ENCODE results near the gene ANKRD13D. TPM values are rescaled to one million over a fixed set of nuclear protein-coding genes. Genes with fewer than 3 reads are reported as not detected.
A peak's percentile ranks its signal among the peaks of the same experiment; 100 is the strongest.

The ANKRD13D gene
- polyA plus RNA-seq, 1 of the 3 experiments (the other 2 are of a cell fraction): 50.2 TPM

GRCh38 chr11:67262731-67263675, 26.1 kb upstream of the ANKRD13D start (continued):
- TF ChIP-seq, protein P1, sequence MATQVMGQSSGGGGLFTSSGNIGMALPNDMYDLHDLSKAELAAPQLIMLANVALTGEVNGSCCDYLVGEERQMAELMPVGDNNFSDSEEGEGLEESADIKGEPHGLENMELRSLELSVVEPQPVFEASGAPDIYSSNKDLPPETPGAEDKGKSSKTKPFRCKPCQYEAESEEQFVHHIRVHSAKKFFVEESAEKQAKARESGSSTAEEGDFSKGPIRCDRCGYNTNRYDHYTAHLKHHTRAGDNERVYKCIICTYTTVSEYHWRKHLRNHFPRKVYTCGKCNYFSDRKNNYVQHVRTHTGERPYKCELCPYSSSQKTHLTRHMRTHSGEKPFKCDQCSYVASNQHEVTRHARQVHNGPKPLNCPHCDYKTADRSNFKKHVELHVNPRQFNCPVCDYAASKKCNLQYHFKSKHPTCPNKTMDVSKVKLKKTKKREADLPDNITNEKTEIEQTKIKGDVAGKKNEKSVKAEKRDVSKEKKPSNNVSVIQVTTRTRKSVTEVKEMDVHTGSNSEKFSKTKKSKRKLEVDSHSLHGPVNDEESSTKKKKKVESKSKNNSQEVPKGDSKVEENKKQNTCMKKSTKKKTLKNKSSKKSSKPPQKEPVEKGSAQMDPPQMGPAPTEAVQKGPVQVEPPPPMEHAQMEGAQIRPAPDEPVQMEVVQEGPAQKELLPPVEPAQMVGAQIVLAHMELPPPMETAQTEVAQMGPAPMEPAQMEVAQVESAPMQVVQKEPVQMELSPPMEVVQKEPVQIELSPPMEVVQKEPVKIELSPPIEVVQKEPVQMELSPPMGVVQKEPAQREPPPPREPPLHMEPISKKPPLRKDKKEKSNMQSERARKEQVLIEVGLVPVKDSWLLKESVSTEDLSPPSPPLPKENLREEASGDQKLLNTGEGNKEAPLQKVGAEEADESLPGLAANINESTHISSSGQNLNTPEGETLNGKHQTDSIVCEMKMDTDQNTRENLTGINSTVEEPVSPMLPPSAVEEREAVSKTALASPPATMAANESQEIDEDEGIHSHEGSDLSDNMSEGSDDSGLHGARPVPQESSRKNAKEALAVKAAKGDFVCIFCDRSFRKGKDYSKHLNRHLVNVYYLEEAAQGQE (IDR thresholded peaks at IDR 0.05; ENCODE audit: low read depth, low read length): 0 out of 2 replicates have a peak, but pooled peaks have one; percentile 32
- TF ChIP-seq NFIC (IDR thresholded peaks at IDR 0.05; ENCODE audit: borderline replicate concordance): peak; percentile 77
- TF ChIP-seq TCF12 (IDR thresholded peaks at IDR 0.05): no peak; the same call in 1 of the 2 replicates
- TF ChIP-seq GABPA (IDR thresholded peaks at IDR 0.05; ENCODE audit: low read depth): peak; percentile 52
- TF ChIP-seq MXI1 (IDR thresholded peaks at IDR 0.05; ENCODE audit: low read depth, low read length): peak; percentile 46; the same call in 1 of the 2 replicates
- TF ChIP-seq CHD2 (IDR thresholded peaks at IDR 0.05; ENCODE audit: low read length, partially characterized antibody): no peak
- TF ChIP-seq RFX5 (IDR thresholded peaks at IDR 0.05; ENCODE audit: low read length): no peak
- no peak for TF ChIP-seq PBX3 (IDR thresholded peaks at IDR 0.05)
- TF ChIP-seq, protein P2, sequence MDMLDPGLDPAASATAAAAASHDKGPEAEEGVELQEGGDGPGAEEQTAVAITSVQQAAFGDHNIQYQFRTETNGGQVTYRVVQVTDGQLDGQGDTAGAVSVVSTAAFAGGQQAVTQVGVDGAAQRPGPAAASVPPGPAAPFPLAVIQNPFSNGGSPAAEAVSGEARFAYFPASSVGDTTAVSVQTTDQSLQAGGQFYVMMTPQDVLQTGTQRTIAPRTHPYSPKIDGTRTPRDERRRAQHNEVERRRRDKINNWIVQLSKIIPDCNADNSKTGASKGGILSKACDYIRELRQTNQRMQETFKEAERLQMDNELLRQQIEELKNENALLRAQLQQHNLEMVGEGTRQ (IDR thresholded peaks at IDR 0.05; ENCODE audit: borderline replicate concordance, low read depth, low read length): no peak
- TF ChIP-seq NRF1 (IDR thresholded peaks at IDR 0.05; ENCODE audit: low read depth, low read length): no peak
- TF ChIP-seq JUND (IDR thresholded peaks at IDR 0.05): no peak
- 0 out of 2 replicates have a peak, but pooled peaks have one; percentile 66 for TF ChIP-seq SIN3A (IDR thresholded peaks at IDR 0.05; ENCODE audit: borderline replicate concordance, low read depth, low read length)
- TF ChIP-seq ZBTB33 (IDR thresholded peaks at IDR 0.05; ENCODE audit: borderline replicate concordance, low read depth): no peak
- TF ChIP-seq YY1 (IDR thresholded peaks at IDR 0.05; ENCODE audit: low read depth): no peak
- TF ChIP-seq, protein P3, sequence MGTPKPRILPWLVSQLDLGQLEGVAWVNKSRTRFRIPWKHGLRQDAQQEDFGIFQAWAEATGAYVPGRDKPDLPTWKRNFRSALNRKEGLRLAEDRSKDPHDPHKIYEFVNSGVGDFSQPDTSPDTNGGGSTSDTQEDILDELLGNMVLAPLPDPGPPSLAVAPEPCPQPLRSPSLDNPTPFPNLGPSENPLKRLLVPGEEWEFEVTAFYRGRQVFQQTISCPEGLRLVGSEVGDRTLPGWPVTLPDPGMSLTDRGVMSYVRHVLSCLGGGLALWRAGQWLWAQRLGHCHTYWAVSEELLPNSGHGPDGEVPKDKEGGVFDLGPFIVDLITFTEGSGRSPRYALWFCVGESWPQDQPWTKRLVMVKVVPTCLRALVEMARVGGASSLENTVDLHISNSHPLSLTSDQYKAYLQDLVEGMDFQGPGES (IDR thresholded peaks at IDR 0.05; ENCODE audit: low read depth, low read length): no peak
- TF ChIP-seq, protein P4, sequence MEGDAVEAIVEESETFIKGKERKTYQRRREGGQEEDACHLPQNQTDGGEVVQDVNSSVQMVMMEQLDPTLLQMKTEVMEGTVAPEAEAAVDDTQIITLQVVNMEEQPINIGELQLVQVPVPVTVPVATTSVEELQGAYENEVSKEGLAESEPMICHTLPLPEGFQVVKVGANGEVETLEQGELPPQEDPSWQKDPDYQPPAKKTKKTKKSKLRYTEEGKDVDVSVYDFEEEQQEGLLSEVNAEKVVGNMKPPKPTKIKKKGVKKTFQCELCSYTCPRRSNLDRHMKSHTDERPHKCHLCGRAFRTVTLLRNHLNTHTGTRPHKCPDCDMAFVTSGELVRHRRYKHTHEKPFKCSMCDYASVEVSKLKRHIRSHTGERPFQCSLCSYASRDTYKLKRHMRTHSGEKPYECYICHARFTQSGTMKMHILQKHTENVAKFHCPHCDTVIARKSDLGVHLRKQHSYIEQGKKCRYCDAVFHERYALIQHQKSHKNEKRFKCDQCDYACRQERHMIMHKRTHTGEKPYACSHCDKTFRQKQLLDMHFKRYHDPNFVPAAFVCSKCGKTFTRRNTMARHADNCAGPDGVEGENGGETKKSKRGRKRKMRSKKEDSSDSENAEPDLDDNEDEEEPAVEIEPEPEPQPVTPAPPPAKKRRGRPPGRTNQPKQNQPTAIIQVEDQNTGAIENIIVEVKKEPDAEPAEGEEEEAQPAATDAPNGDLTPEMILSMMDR (IDR thresholded peaks at IDR 0.05): peak; percentile 88
- no peak for TF ChIP-seq GATA2 (CRISPR knock-in tag; IDR thresholded peaks at IDR 0.05)
- no peak for TF ChIP-seq EZH2phosphoT487 (IDR thresholded peaks at IDR 0.05; ENCODE audit: borderline replicate concordance, low read depth)
- no peak for TF ChIP-seq POLR2AphosphoS5 (IDR thresholded peaks at IDR 0.05; ENCODE audit: low read depth, low read length)
- TF ChIP-seq FOXM1 (IDR thresholded peaks at IDR 0.05; ENCODE audit: low read depth): no peak

Data from SK-N-SH (cell line).